HG03066 (cell line): Measurements from ENCODE around the gene SMG7.

Experiments used
- ATAC-seq: cut with Tn5 transposase; IDR thresholded peaks from one replicate; pipeline ENCODE4 v1.9.1; 2021; ENCODE audit warnings: low read depth; ENCODE audit not compliant: unreplicated experiment

SMG7 gene

DNA sequence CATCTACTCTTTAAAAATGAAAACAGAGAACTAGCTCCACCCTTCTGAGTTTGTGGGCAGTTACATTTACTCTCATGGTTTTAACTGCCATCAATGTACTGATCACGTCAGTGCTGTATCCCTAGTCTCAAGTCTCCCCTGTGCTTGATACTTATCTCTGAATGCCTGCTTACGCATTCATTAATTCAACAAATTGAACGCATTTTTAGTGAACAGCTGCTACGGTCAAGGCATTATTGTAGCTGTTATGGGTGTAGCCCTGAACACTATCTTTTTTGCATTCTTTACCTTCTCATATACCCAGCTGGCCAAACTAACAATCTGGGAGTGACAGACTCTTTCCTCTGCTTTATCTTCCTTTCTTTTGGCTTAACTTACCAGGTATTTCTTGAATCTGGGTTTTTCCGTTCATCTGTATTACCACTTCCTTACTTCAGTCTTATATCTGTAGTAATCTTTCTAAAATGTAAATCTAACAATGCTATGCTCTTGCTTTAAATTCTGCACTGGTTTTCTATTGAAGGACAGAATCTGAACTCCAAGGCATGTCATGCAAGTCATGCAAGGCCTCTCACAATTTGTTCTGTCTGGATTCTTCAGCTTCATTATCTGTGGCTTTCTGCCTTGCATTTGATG lies 33.3 kb downstream of the SMG7 start:
- ATAC-seq, result no peak

DNA sequence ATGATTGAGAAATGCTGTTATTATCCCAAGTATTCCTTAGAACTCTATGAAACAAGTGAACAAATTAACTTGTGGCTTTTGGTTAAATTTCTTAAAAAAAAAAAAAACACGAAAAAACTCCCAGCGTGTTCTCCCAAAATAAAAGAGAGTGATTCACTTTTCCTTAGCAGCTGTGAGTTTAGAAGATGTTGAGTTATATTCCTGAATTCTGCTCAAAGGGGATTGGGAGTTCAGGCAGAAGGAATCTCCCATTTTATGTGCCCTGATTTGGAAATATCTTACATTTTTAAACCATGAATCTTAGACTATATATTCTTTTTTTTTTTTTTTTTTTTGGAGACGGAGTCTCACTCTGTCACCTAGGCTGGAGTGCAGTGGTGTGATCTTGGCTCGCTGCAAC lies 34.3 kb downstream of the SMG7 start:
- no peak for ATAC-seq

DNA sequence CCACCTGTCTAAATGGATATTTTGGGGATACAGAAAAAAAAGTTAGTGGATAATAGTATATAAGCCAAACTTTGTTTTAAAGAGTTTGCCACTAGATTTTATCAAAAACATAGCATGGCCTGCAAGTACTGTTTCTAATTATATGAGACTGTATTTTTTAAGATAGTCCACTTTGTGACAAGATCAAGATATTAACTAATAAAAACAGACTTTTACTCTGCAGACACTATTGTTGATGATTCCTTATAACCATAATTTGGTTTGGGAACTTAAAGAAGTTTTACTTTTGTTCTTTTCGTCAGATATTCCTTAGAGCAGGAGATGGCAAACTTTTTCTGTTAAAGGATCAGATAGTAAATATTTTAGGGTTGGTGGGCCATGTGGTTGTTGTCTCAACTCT lies 36.4 kb downstream of the SMG7 start:
- no peak for ATAC-seq

DNA sequence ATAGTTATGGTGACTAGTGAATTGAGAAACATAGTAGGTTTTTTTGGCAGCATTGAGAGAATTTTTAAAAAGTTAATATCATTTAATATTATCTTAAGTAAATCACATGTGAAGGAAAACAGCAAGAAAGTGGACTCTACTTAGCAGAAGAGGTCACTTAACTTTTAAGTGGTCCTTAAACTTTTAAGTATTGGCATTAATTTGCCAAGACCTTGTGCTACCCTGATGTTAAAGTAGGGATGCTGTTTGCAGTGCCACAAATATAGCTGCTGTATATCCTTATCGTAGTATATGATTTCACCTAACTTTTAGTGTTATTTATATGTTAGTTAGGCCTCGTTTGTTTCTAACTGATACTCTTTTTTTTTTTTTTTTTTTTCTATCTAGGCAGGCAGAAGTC lies 40.2 kb downstream of the SMG7 start:
- ATAC-seq, result no peak

DNA sequence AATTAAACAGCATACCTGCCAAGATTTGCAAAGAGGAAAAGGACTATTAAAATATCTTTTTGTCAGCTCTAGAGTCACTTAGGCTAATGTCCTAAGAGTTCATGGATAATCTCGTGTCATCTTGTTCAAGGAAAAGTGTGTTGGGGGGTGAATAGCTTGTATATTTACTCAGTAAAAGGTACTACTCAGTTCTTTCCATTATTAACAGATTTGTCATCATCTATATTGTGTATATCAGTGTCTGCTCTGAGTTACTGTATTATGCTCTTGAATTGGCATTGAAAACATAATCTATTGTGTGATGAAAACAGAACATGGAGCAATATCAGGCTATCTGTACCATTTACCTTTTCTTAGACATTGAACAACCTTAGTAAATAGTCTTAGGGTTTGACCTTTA lies 41.9 kb downstream of the SMG7 start:
- no peak for ATAC-seq

DNA sequence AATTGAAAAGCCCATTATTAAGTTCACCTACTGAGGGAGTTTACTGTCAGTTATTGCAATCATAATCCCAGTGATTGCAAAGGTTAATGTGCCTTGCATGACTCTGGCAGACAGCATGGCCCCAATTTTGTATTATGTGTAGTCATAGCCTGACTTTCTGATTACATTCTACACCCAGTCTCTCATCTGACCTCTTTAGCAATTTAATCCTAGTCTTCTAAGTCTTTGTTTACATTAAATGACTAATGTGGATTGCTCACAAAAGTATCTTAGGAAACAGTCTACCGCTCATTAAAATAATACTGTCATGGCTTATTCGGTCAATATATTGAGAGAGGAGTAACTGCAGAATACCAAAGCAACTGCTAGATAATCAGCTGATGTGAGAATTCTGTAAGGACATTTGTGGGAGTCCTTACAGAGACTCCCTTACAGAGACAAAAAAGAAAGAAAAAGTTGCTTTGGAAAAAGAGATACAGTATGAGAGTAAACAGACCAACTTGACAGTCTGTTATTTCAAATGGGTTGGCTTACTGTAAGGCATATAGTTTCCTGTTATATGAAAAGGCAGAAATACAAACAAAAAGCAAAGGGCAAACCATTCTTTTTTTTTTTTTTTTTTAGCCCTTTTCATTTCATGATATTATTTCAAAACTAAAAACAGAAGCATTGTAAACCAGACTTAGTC lies 42.8 kb downstream of the SMG7 start:
- no peak for ATAC-seq

DNA sequence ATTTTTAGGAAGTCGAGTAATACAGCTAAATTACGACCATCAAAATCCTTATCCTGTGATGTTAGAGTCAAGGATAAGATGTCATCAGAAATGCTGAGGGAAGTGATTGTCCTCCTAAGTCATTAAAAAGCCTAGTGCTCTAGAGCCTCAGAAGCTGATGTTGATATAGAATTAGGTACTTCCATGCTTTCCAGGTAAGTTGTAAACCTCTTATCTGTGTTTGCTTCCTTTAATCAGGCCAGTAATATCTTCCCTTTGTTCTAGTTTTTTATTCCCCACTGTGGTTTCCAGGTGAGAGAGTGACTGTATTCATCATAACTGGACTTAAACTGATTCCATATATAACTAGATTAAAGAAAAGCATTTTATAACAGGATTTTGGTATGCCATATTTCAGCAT lies 44.4 kb downstream of the SMG7 start:
- no peak for ATAC-seq

DNA sequence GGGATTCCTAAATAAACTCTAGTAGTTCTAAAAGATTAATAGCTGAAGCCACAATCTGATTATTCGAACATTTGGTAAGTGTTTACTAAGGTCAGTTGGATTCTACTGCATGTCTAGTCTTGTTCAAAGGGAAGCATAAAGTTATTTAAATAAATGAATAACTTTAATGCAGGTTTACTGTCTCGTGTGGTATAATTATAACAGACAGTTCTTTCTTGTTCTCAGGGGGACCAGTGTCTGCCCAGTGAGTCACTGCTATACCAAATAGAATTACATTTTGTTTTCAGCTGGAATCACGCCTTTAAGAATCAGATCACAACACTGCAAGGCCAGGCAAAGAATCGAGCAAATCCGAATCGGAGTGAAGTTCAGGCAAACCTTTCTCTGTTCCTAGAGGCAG lies 45.1 kb downstream of the SMG7 start:
- ATAC-seq, result no peak

DNA sequence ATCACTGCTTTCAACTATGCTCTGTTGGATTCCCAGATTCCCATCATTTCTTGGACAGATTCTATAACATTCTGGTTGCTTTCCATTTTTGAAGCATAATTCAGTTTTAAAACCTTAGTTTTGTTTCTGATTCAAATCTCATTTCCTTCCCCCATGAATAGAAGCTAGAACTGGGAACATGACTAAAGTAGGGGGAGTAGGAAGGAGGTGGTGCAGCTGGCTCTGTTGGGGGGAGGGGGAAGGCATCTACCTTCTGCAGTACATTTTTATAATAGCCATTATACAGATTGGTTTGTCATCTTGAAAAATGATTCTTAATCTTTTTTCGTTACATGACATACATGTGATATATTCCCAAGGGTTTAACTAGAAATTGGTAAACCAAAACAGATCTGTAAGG lies 48.1 kb downstream of the SMG7 start:
- no peak for ATAC-seq

DNA sequence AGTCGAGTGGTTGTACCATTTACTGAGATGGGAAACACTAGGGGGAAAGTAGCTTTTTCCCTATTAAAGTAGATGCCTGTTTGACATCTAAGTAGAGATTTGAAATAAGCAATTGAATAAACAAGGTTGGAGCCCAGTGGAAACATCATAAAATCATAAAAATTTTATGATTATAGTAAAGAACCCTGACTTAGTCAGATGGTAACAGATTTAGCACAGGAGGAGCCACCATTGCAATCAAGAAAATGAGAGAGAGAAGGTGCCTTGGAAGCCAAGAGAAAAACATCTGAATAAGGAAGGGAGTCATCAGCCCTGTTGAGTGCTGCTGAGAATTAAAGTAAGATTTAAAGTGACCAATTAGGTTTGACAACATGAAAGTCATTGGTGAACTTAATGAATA lies 49.8 kb downstream of the SMG7 start:
- no peak for ATAC-seq

DNA sequence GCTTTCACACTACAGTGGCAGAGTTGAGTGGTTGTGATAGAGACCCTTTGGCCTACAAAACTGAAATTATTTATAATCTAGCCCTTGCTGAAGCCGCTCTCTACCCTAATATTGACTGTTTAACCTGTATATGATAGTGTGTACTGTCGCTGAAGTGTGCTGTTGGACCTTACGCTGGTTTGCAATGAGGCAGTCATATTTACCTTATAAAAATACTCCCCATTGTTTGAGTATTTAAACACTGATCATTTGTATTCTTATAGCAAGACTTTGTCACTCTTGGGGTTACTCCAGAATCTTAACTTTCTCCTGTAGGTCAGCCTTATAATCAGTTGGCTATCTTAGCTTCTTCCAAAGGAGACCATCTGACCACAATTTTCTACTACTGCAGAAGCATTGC lies 56.3 kb downstream of the SMG7 start:
- ATAC-seq, result no peak

DNA sequence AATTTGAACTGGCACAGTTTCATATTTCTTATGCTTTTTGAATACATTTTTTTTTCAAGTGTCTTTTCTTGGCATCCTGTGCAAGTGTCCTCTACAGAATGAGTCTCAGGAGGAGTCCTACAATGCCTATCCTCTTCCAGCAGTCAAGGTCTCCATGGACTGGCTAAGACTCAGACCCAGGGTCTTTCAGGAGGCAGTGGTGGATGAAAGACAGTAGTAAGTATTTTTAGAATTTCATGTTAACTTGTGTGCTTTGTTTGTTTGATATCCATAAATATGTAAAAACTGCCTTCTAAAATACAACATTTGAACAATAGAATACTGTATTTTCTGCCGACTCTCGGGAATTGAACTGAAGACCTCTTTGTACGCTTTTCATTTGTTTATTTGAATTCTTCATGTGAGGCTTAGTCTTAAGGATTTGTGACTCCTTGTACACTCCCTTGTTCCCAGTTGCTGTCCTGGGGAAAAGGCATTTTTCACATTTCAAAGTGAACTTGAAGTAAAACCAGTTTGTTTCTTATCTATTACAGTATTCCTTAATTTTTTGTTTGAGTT lies 61.4 kb downstream of the SMG7 start:
- no peak for ATAC-seq

DNA sequence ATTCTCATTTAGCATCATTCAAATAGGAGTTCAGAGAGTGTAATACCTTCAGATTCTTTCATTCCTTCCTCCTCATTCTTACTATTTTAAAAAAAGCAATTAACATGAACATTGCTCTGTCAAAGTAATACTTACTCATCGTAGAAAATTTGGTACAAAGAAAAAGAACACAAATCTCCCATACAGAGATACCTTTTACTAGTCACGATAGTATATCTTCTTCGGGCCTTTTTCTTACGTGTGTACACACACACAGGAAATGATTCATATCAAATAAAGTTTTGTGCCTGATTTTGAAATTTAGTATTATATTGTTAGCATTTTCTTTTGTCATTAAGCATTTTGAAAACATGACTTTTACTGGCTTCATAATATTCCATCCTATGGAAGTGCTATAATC lies 65.1 kb downstream of the SMG7 start:
- ATAC-seq, result no peak

DNA sequence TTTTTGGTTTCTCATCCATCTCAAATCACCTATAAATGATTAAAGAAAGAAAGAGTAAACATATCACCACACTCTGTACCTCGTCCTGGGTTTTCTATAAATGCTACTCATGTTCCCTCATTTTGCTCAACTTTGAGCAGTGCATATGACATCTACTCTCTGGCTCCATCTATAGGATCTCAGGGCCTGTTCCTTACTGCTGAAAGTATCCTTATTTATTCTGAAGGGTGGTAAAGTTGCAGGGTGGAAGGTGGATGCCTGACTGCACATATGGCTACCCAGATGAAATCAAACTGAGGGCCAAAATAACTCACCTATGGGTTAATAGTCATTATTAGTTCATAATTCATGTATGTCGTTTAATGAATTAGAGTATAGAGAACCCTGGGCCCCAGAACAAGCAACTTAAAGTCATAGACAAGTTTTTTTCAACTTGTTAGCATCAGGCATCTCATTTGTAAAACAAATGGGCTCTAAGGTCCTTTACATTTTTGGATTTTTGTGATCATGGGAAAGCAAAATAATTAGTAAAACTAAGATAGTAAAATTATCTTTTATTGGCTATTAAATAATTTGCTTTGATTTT lies 71.4 kb downstream of the SMG7 start:
- ATAC-seq, result no peak

DNA sequence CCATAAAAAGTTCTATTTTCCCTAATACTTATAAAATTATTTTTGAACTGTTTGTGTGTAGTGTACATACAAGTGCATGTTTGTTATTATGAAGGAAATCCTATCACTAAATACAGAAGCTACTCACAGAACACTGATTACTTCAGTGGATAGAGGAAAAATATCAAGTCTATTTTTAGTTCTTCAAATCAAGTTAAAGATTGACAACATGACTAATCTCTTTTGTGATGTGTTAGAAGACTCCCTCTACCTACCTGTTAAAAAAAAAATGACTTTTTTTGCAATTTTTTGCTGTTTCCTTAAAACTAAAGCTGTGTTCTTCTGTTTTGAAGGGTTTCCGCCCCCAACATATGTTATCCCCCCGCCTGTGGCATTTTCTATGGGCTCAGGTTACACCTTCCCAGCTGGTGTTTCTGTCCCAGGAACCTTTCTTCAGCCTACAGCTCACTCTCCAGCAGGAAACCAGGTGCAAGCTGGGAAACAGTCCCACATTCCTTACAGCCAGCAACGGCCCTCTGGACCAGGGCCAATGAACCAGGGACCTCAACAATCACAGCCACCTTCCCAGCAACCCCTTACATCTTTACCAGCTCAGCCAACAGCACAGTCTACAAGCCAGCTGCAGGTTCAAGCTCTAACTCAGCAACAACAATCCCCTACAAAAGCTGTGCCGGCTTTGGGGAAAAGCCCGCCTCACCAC lies 72.4 kb downstream of the SMG7 start:
- no peak for ATAC-seq

DNA sequence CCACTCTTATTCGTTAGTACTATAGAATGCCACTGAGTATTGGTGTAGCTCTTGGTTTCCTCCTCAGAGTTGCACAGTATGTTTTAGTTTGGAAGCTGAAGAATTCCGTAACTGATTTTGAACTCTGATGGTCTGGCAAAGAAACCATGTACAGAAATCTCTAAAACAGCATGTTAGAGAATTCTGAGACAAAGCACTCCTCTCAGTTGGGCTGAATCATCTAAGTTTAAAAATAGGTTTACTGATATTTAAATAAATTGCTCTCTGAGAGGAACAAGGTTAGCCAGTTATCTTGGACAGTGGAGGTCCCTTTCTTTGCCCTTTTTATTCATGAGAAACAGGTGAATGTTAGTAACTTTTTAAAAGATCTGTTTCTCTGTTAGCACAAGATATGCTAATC lies 74.1 kb downstream of the SMG7 start:
- ATAC-seq, result no peak

DNA sequence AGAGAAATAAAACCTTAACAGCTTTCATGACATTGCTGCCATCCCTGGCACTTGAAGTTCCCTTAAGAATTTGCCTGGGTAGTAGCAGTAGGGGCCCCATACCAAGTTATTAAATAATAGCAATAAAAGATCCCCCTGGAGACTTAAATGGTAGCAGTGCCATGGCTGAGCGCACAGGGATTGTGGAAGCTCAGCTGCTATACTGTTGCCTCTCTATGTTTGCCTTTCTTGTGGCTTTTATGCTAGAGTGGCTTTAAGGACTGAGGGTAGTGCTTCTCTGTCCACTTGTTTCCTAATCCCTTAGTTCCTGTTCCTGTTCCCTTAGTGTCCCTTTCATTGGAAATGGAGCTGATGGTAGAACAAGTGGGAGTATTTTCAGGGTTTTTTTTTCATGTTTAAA lies 75.8 kb downstream of the SMG7 start:
- ATAC-seq, result no peak

DNA sequence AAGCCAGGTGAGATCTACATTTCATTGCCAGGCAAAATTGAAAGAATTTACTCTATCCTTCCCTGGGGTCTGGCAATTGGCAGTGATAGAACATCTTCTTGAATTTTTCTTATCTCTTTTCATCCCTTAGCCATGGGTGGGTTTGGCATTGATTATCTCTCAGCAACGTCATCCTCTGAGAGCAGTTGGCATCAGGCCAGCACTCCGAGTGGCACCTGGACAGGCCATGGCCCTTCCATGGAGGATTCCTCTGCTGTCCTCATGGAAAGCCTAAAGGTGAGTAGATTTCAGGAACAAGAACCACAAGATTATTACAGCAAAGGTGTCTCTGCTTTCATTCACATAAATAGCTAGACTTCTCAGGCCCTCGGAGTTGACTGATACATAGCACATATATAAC lies 78.6 kb downstream of the SMG7 start:
- ATAC-seq, result no peak

DNA sequence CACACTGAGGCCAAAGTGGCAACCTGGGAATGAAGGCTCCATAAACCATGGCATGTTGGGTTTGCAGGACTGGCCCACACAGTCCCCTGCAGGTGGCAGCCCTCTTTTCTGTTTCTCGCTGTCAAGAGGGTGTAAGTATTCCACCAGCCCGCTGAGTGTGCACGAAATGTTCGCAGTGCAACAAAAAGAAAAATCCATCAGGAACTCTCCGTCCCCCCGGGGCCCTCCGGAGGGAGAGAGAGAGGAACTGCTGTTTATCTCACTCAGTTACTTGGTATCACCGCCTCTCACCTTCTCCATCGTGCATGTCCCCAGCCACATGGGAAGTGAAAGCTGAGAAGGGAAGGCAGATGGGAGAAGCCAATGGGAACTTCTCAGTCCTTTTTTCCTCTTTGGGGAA lies 79.6 kb downstream of the SMG7 start:
- ATAC-seq, result no peak

DNA sequence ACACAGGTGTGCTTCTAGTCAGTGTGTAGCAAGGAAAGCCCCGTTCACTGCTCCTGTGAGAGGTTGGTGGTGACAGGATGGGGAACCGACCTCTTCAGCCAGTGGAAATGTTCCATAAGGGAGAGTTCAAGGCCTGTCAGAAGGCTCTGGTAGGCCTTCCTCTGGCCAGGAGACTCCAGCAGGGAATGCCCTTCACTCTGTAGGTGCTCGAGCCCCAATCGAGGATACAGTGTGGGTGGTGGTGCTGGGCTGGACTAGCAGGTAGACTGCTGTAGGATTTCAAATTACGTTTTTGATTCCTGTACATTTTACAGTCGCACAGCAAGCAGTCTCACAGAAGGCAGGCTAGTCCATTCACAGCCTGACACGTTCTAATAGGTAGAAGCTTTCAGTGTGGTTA lies 80.1 kb downstream of the SMG7 start:
- no peak for ATAC-seq

DNA sequence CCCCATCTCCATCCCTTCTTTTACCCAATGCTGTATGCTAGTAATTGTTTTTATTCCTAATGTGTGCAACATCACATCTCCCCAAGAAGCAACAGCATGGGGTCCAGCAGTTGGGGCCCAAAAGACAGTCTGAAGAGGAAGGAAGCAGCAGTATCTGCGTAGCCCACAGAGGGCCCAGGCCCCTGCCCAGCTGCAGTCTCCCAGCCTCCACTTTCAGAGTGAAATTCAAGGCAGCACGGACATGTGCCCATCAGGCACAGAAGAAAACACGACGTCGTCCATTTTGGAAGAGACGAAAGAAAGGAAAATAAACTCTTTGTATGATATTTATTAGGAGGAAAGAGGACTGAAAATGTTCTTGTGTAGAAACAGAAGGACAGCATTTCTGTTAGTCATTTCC lies 80.6 kb downstream of the SMG7 start:
- ATAC-seq, result no peak
